ENCODE results near the gene DENND2A. TPM values are rescaled to one million over a fixed set of nuclear protein-coding genes. Genes with fewer than 3 reads are reported as not detected.

Gene DENND2A
- polyA plus RNA-seq, 3 donors, result not detected

- intact Hi-C loops (cut with micrococcal nuclease), result no loop called here
- WGBS (ENCODE audit: insufficient coverage), result 100% methylated on average over 1 of the region's 7 CpGs
- no peak for DNase-seq
- no peak overlapping the region for H3K4me2 ChIP-seq (replicated peaks; ENCODE audit: extremely low read depth, low read length, poor library complexity, severe bottlenecking)
- Mint-ChIP-seq H3K9me3 (peaks cover 0 to 1% (median 0%) of the 10 kb centered on the region in 7 donors), H3K4me1 (no peaks in the 10 kb centered on the region), H3K36me3 (no peaks in the 10 kb centered on the region), H3K4me3 (no peak overlapping the region), H3K27me3 (ENCODE audit: low read depth in 3 of 3) (peaks cover 6 to 10% (median 6%) of the 10 kb centered on the region in 3 donors), H3K27ac (no peak overlapping the region)
- TF ChIP-seq CTCF (IDR thresholded peaks at IDR 0.05), result no peak
- no peak overlapping the region for H3K27ac ChIP-seq (ENCODE audit: low read depth in 1 of 2, low read length in 2 of 2)
- H3K9me3 ChIP-seq (replicated peaks in 1 of 2; ENCODE audit: control insufficient read depth in 1 of 2, insufficient read depth in 1 of 2, low read length in 2 of 2), result no peaks in the 10 kb centered on the region
- H2AFZ ChIP-seq (ENCODE audit: insufficient read depth, low read depth, low read length, poor library complexity, severe bottlenecking), result no peak overlapping the region
- H3K79me2 ChIP-seq (ENCODE audit: insufficient read depth, low read length), result no peaks in the 10 kb centered on the region
- H3K9ac ChIP-seq (ENCODE audit: insufficient read depth, low read length, poor library complexity, severe bottlenecking), result no peak overlapping the region
- no peak overlapping the region for H3K4me3 ChIP-seq (replicated peaks in 1 of 3; ENCODE audit: low read depth in 2 of 3, low read length in 3 of 3)
- no peaks in the 10 kb centered on the region for H3K4me1 ChIP-seq (ENCODE audit: control insufficient read depth in 1 of 2, insufficient read depth in 2 of 2, low read length in 2 of 2)
- no peaks in the 10 kb centered on the region for H4K20me1 ChIP-seq (ENCODE audit: insufficient read depth, low read length)
- no peaks in the 10 kb centered on the region for H3K27me3 ChIP-seq (ENCODE audit: control insufficient read depth in 2 of 2, insufficient read depth in 2 of 2, low read length in 2 of 2)
- no peaks in the 10 kb centered on the region for H3K36me3 ChIP-seq (replicated peaks in 1 of 2; ENCODE audit: control insufficient read depth in 1 of 2, insufficient read depth in 2 of 2, low read length in 2 of 2)
These were observed 36.5 kb downstream of the DENND2A start for GRCh38 chr7:140604076-140604475.

- H4K20me1 ChIP-seq (ENCODE audit: insufficient read depth, low read length), result no peaks in the 10 kb centered on the region
- Mint-ChIP-seq H3K4me3 (no peak overlapping the region), H3K27me3 (ENCODE audit: low read depth in 3 of 3) (peaks cover 5 to 11% (median 8%) of the 10 kb centered on the region in 3 donors), H3K27ac (peak overlapping the region in 1 of 7 donors; percentile 61), H3K4me1 (no peaks in the 10 kb centered on the region), H3K36me3 (no peaks in the 10 kb centered on the region), H3K9me3 (peaks cover 0 to 1% (median 0%) of the 10 kb centered on the region in 7 donors)
- H3K9me3 ChIP-seq (replicated peaks in 1 of 2; ENCODE audit: control insufficient read depth in 1 of 2, insufficient read depth in 1 of 2, low read length in 2 of 2), result no peaks in the 10 kb centered on the region
- H3K27ac ChIP-seq (ENCODE audit: low read depth in 1 of 2, low read length in 2 of 2), result no peak overlapping the region
- no peak overlapping the region for H3K4me3 ChIP-seq (replicated peaks in 1 of 3; ENCODE audit: low read depth in 2 of 3, low read length in 3 of 3)
- H3K27me3 ChIP-seq (ENCODE audit: control insufficient read depth in 2 of 2, insufficient read depth in 2 of 2, low read length in 2 of 2), result no peaks in the 10 kb centered on the region
- 95% methylated on average over 17 of the region's 21 CpGs for WGBS (ENCODE audit: insufficient coverage)
- no peak for DNase-seq
- H3K79me2 ChIP-seq (ENCODE audit: insufficient read depth, low read length), result no peaks in the 10 kb centered on the region
- no peak overlapping the region for H3K9ac ChIP-seq (ENCODE audit: insufficient read depth, low read length, poor library complexity, severe bottlenecking)
- H3K36me3 ChIP-seq (replicated peaks in 1 of 2; ENCODE audit: control insufficient read depth in 1 of 2, insufficient read depth in 2 of 2, low read length in 2 of 2), result no peaks in the 10 kb centered on the region
- intact Hi-C loops (cut with micrococcal nuclease), result no loop called here
- no peak overlapping the region for H2AFZ ChIP-seq (ENCODE audit: insufficient read depth, low read depth, low read length, poor library complexity, severe bottlenecking)
- TF ChIP-seq CTCF (IDR thresholded peaks at IDR 0.05), result no peak
- no peaks in the 10 kb centered on the region for H3K4me1 ChIP-seq (ENCODE audit: control insufficient read depth in 1 of 2, insufficient read depth in 2 of 2, low read length in 2 of 2)
- no peak overlapping the region for H3K4me2 ChIP-seq (replicated peaks; ENCODE audit: extremely low read depth, low read length, poor library complexity, severe bottlenecking)
These were observed 38.9 kb downstream of the DENND2A start for GRCh38 chr7:140601566-140602174.

Measured in CD14-positive monocyte (primary cell).